HepG2 (cell line): ENCODE results near the gene PCIF1. TPM values are rescaled to one million over a fixed set of nuclear protein-coding genes. Genes with fewer than 3 reads are reported as not detected.
A peak's percentile ranks its signal among the peaks of the same experiment; 100 is the strongest.

Experiments
- ATAC-seq: fragments of 200-7000 bp; cut with Tn5 transposase; 3 replicates; pipeline ENCODE4 v1.9.1; 2020; ENCODE audit warnings: mild to moderate bottlenecking, moderate library complexity
- BruUV-seq: library from RNA; stranded (reverse); fragments of 400-500 nt; replicated peaks from 2 replicates; lab custom pipeline; 2021; lab: Mats Ljungman, UMichigan
- CTCF ChIA-PET: fragments of 300-600 bp; formaldehyde crosslinking; extraction: SDS; loops from one replicate; lab custom pipeline; 2021; ENCODE audit warnings: low total read pairs, inconsistent platforms, low intra/inter-chr PET ratio; lab: Yijun Ruan, JAX
- POLR2A ChIA-PET: fragments of 350-600 bp; sonication (Branson Sonifier 250); formaldehyde crosslinking; loops from one replicate; lab custom pipeline; 2020; ENCODE audit warnings: antibody characterized with exemption, inconsistent platforms; lab: Yijun Ruan, JAX
- DNase-seq: peaks from one replicate; pipeline ENCODE4 v3.0.0-alpha.2; 2015; ENCODE audit warnings: low spot score
- FAIRE-seq: peaks from 3 replicates; lab custom pipeline; 2011; peaks lifted over from hg19 to GRCh38; lab: Jason Lieb, UNC
- H2AFZ ChIP-seq: one replicate; pipeline ENCODE4 v1.6.1; 2011; ENCODE audit warnings: low read length, inconsistent platforms
- H3K27ac ChIP-seq: fragments of 300-600 bp; 3 replicates; pipeline ENCODE4 v1.8.0; 2011; ENCODE audit warnings: mixed run types, mild to moderate bottlenecking, mixed read lengths, low read length, inconsistent platforms; ENCODE audit not compliant: insufficient read depth; ENCODE audit errors: extremely low read length
- H3K27me3 ChIP-seq, 2 experiments: fragments of 200-600 bp in 1 of 2; 2 replicates in 1 of 2; 3 replicates in 1 of 2; pipeline versions ENCODE4 v1.6.0 to v1.8.0; 2011; ENCODE audit warnings: low read length in 2 of 2, mild to moderate bottlenecking in 2 of 2, moderate library complexity in 2 of 2, inconsistent platforms in 1 of 2; ENCODE audit not compliant: insufficient read depth in 2 of 2, control insufficient read depth in 1 of 2
- H3K36me3 ChIP-seq, 2 experiments: fragments of 200-600 bp in 1 of 2; replicated peaks in 1 of 2; 2 replicates in 1 of 2; 3 replicates in 1 of 2; pipeline versions ENCODE4 v1.5.1 to v1.8.0; 2011; ENCODE audit warnings: low read length in 2 of 2, inconsistent platforms in 1 of 2; ENCODE audit not compliant: insufficient read depth in 2 of 2, control insufficient read depth in 1 of 2
- H3K4me1 ChIP-seq: 2 replicates; pipeline ENCODE4 v1.5.1; 2012; ENCODE audit warnings: low read length, inconsistent platforms; ENCODE audit not compliant: insufficient read depth
- H3K4me2 ChIP-seq: 2 replicates; pipeline ENCODE4 v1.6.0; 2011; ENCODE audit warnings: low read depth, low read length, inconsistent platforms
- H3K4me3 ChIP-seq, 3 experiments: fragments of 200-600 bp in 1 of 3; sonication (generic), shearing (Covaris generic) in 1 of 3; replicated peaks in 1 of 3; 2 replicates each; pipeline ENCODE4 v1.5.1; 2011 to 2016; ENCODE audit warnings: low read length in 3 of 3, inconsistent platforms in 2 of 3, low read depth in 2 of 3, mild to moderate bottlenecking in 2 of 3, control low read depth in 1 of 3, mixed read lengths in 1 of 3; ENCODE audit not compliant: insufficient read depth in 1 of 3
- H3K79me2 ChIP-seq: one replicate; pipeline ENCODE4 v1.6.1; 2011; ENCODE audit warnings: low read length, inconsistent platforms; ENCODE audit not compliant: insufficient read depth
- H3K9ac ChIP-seq: 2 replicates; pipeline ENCODE4 v1.6.0; 2011; ENCODE audit warnings: mild to moderate bottlenecking, low read depth, low read length, inconsistent platforms; ENCODE audit not compliant: insufficient read depth
- H3K9me3 ChIP-seq: 2 replicates; pipeline ENCODE4 v1.5.1; 2012; ENCODE audit warnings: mild to moderate bottlenecking, low read length
- H4K20me1 ChIP-seq: 2 replicates; pipeline ENCODE4 v1.6.0; 2011; ENCODE audit warnings: inconsistent platforms, mild to moderate bottlenecking, low read length, moderate library complexity; ENCODE audit not compliant: insufficient read depth
- DNMT3B ChIP-seq: conservative IDR thresholded peaks from 2 replicates; pipeline ENCODE4 v1.6.1; 2016; ENCODE audit warnings: missing biosample characterization, control low read depth
- DR1 ChIP-seq: sonication (generic); formaldehyde crosslinking; IDR thresholded peaks from 2 replicates; pipeline ENCODE4 v1.8.0; 2021; ENCODE audit warnings: mild to moderate bottlenecking, missing genetic modification reagents, inconsistent platforms
- FLYWCH1 ChIP-seq: sonication (generic); formaldehyde crosslinking; IDR thresholded peaks from 2 replicates; pipeline ENCODE4 v1.8.1; 2023; ENCODE audit warnings: mild to moderate bottlenecking, missing genetic modification reagents
- SALL1 ChIP-seq: sonication (generic); formaldehyde crosslinking; IDR thresholded peaks from 2 replicates; pipeline ENCODE4 v1.8.0; 2022; ENCODE audit warnings: mild to moderate bottlenecking, missing genetic modification reagents
- TRAFD1 ChIP-seq: sonication (generic); formaldehyde crosslinking; IDR thresholded peaks from 2 replicates; pipeline ENCODE4 v1.5.1; 2020; ENCODE audit warnings: missing genetic modification reagents, mild to moderate bottlenecking, borderline replicate concordance
- ZBTB14 ChIP-seq: sonication (generic); formaldehyde crosslinking; IDR thresholded peaks from 2 replicates; pipeline ENCODE4 v1.4.0; 2020; ENCODE audit warnings: missing genetic modification reagents
- ZC3H13 ChIP-seq: sonication (generic); formaldehyde crosslinking; IDR thresholded peaks from 2 replicates; pipeline ENCODE4 v1.8.1; 2023; ENCODE audit warnings: mild to moderate bottlenecking, missing genetic modification reagents, moderate library complexity
- ZFP91 ChIP-seq: sonication (generic); formaldehyde crosslinking; IDR thresholded peaks from 2 replicates; pipeline ENCODE4 v1.9.0; 2022; ENCODE audit warnings: missing genetic modification reagents, mild to moderate bottlenecking, borderline replicate concordance
- ZNF142 ChIP-seq: sonication (generic); formaldehyde crosslinking; IDR thresholded peaks from 2 replicates; pipeline ENCODE4 v1.4.0; 2020; ENCODE audit warnings: missing genetic modification reagents
- ZNF510 ChIP-seq: sonication (generic); formaldehyde crosslinking; IDR thresholded peaks from 2 replicates; pipeline ENCODE4 v1.4.0; 2020; ENCODE audit warnings: low read depth, mild to moderate bottlenecking, missing genetic modification reagents
- WGBS: methylation state at CpG from one replicate; pipeline ENCODE4 v1.1.6; 2017; ENCODE audit warnings: low lambda C conversion rate; 5-methylcytosine and 5-hydroxymethylcytosine counted together
- in situ Hi-C: cut with HindIII; loops from 2 replicates; pipeline ENCODE4 v1.10.0; 2017; ENCODE audit warnings: low pct_unique_long_range_greater_than_20kb; ENCODE audit not compliant: extremely low pct_ligation_motif_present
- intact Hi-C: fragments of 100-400 bp; cut with micrococcal nuclease; formaldehyde crosslinking; loops from one replicate; pipeline ENCODE4 v1.10.0; 2022; ENCODE audit not compliant: unreplicated experiment
- polyA plus RNA-seq, 8 experiments: library from polyadenylated mRNA; depleted of rRNA in 3 of 8; stranded (reverse) in 7 of 8; unstranded in 1 of 8; fragments of >200 nt; fragmentation: Illumina TruSeq in 4 of 8; extraction: Trizol in 4 of 8; gene quantifications; 2 replicates each; pipeline versions ENCODE4 v1.2.1 to v1.2.3, GENCODE V29; 2011 to 2016; ENCODE audit warnings: low read depth in 4 of 8, missing spikeins in 1 of 8, mixed read lengths in 1 of 8; ENCODE audit not compliant: insufficient read depth in 1 of 8
- total RNA-seq, 5 experiments: library from RNA; depleted of rRNA; stranded (reverse); fragments of >200 nt; fragmentation: Illumina TruSeq; extraction: Trizol; gene quantifications; 2 replicates each; pipeline ENCODE4 v1.2.3, GENCODE V29; 2016; ENCODE audit warnings: low read depth in 1 of 5

PCIF1 gene
- total and polyA plus RNA-seq, 2 of the 13 experiments (the other 11 are each of a cell fraction or from before 2014, with no cell fraction given) = 20.9 to 24.4 TPM

GRCh38 chr20:45887346-45887715 lies 47.2 kb upstream of the PCIF1 start, which contains the start of gene SPATA25 (continued):
- peak; percentile 26; the same call in 1 of the 2 replicates for TF ChIP-seq ZC3H13 (CRISPR knock-in tag)

GRCh38 chr20:45888681-45889080 lies 45.8 kb upstream of the PCIF1 start:
- peaks cover 17 to 42% of the 10 kb centered on the region in 2 experiments; a peak in 4 of 5 replicates for H3K36me3 ChIP-seq
- FAIRE-seq = no peak
- no peak overlapping the region for H2AFZ ChIP-seq
- no peak overlapping the region for H3K27ac ChIP-seq
- in situ Hi-C loops (no loop called here), intact Hi-C loops (loop anchor here (10.0 kb wide), 1 partner anchor 94 kb away; the partner anchor contains the start of genes DNTTIP1 and WFDC3)
- 0 out of 6 replicates have a peak overlapping the region, but pooled peaks of 1 of the 3 experiments have one; percentile 98 for H3K4me3 ChIP-seq
- POLR2A ChIA-PET = interaction anchor here (1.0 to 8.1 kb wide), 10 partner anchors 7 to 57 kb away, joined by 3 to 164 read pairs (median 57); partner anchors contain the start of genes PCIF1, PLTP, SNX21 and ZSWIM1
- no peaks in the 10 kb centered on the region for H4K20me1 ChIP-seq
- no peak for DNase-seq
- WGBS = 90% methylated on average over 3 of the region's 3 CpGs
- no peaks in the 10 kb centered on the region for H3K27me3 ChIP-seq
- H3K4me2 ChIP-seq = peak overlapping the region; percentile 85
- H3K9ac ChIP-seq = peak overlapping the region; percentile 87
- no peaks in the 10 kb centered on the region for H3K9me3 ChIP-seq
- peaks cover 53% of the 10 kb centered on the region for H3K4me1 ChIP-seq
- no TSS peak for BruUV-seq
- H3K79me2 ChIP-seq = peaks cover 32% of the 10 kb centered on the region
- CTCF ChIA-PET = interaction anchor here (2.6 kb wide), 1 partner anchor 74 kb away, joined by 19 read pairs; no protein-coding TSS in a partner anchor
- no peak for ATAC-seq
- TF ChIP-seq ZNF510 (CRISPR knock-in tag) = no peak
- TF ChIP-seq ZNF142 (CRISPR knock-in tag) = no peak
- no peak for TF ChIP-seq ZBTB14 (CRISPR knock-in tag)
- no peak for TF ChIP-seq FLYWCH1 (CRISPR knock-in tag)
- no peak for TF ChIP-seq TRAFD1 (CRISPR knock-in tag)
- TF ChIP-seq ZFP91 = no peak
- no peak for TF ChIP-seq DR1 (CRISPR knock-in tag)
- no peak for TF ChIP-seq SALL1 (CRISPR knock-in tag)
- TF ChIP-seq DNMT3B = no peak
